SK-N-SH treated with all-trans-retinoic acid at 6 μM for 48 hours (cell line): Measurements from ENCODE around the gene ADM.

Experiments used
- ATAC-seq: fragments of 200-7000 bp; cut with Tn5 transposase; 3 replicates; pipeline ENCODE4 v1.9.1; 2020; ENCODE audit warnings: mild to moderate bottlenecking, moderate library complexity
- ARNTL ChIP-seq: fragments of 450-650 bp; formaldehyde crosslinking; IDR thresholded peaks from 2 replicates; pipeline ENCODE4 v1.5.0; 2020; ENCODE audit warnings: low read depth, mild to moderate bottlenecking, moderate library complexity, borderline replicate concordance
- BACH2 ChIP-seq: fragments of 250-450 bp; sonication (Bioruptor Pico); IDR thresholded peaks from 2 replicates; pipeline ENCODE4 v1.9.0; 2021; ENCODE audit warnings: mild to moderate bottlenecking, borderline replicate concordance
- CSDC2 ChIP-seq: fragments of 250-450 bp; sonication (Bioruptor Pico); IDR thresholded peaks from 2 replicates; pipeline ENCODE4 v1.5.0; 2020; ENCODE audit warnings: mild to moderate bottlenecking, moderate library complexity
- ESRRG ChIP-seq: fragments of 250-450 bp; sonication (Bioruptor Pico); IDR thresholded peaks from 2 replicates; pipeline ENCODE4 v1.6.1; 2021; ENCODE audit warnings: mild to moderate bottlenecking
- GLIS3 ChIP-seq: fragments of 250-450 bp; sonication (Bioruptor Pico); IDR thresholded peaks from 2 replicates; pipeline ENCODE4 v1.5.0; 2020; ENCODE audit warnings: mild to moderate bottlenecking, moderate library complexity
- ISL1 ChIP-seq: fragments of 250-450 bp; sonication (Bioruptor Pico); IDR thresholded peaks from 2 replicates; pipeline ENCODE4 v2.1.2; 2022; ENCODE audit warnings: mild to moderate bottlenecking, moderate library complexity
- PATZ1 ChIP-seq: fragments of 250-450 bp; sonication (Bioruptor Pico); IDR thresholded peaks from 2 replicates; pipeline ENCODE4 v1.8.0; 2020; ENCODE audit warnings: mild to moderate bottlenecking, moderate library complexity, borderline replicate concordance
- POU6F1 ChIP-seq: fragments of 250-450 bp; sonication (Bioruptor Pico); IDR thresholded peaks from 2 replicates; pipeline ENCODE4 v1.8.0; 2021; ENCODE audit warnings: low read depth, mild to moderate bottlenecking, moderate library complexity, borderline replicate concordance
- PPARA ChIP-seq: fragments of 250-450 bp; sonication (Bioruptor Pico); IDR thresholded peaks from 2 replicates; pipeline ENCODE4 v1.5.0; 2020; ENCODE audit warnings: mild to moderate bottlenecking, borderline replicate concordance
- RARB ChIP-seq: fragments of 250-450 bp; sonication (Bioruptor Pico); IDR thresholded peaks from 2 replicates; pipeline ENCODE4 v1.8.0; 2021; ENCODE audit warnings: mild to moderate bottlenecking, moderate library complexity
- SNAI2 ChIP-seq: fragments of 250-450 bp; sonication (Bioruptor Pico); IDR thresholded peaks from 2 replicates; pipeline ENCODE4 v1.5.0; 2020; ENCODE audit warnings: mild to moderate bottlenecking, moderate library complexity
- TCF4 ChIP-seq: fragments of 250-450 bp; sonication (Bioruptor Pico); IDR thresholded peaks from 2 replicates; pipeline ENCODE4 v1.8.0; 2021; ENCODE audit warnings: mild to moderate bottlenecking, moderate library complexity, borderline replicate concordance
- TOX ChIP-seq: fragments of 250-450 bp; sonication (Bioruptor Pico); IDR thresholded peaks from 2 replicates; pipeline ENCODE4 v1.8.0; 2021; ENCODE audit warnings: mild to moderate bottlenecking, moderate library complexity, borderline replicate concordance
- TSHZ2 ChIP-seq: fragments of 250-450 bp; sonication (Bioruptor Pico); IDR thresholded peaks from 2 replicates; pipeline ENCODE4 v1.5.0; 2020; ENCODE audit warnings: mild to moderate bottlenecking, moderate library complexity
- ZC3H10 ChIP-seq: fragments of 250-450 bp; sonication (Bioruptor Pico); IDR thresholded peaks from 2 replicates; pipeline ENCODE4 v1.5.1; 2021; ENCODE audit warnings: mild to moderate bottlenecking, moderate library complexity
- ZFP3 ChIP-seq: fragments of 250-450 bp; sonication (Bioruptor Pico); IDR thresholded peaks from 2 replicates; pipeline ENCODE4 v1.5.0; 2020; ENCODE audit warnings: mild to moderate bottlenecking, moderate library complexity
- ZFP30 ChIP-seq: fragments of 450-650 bp; formaldehyde crosslinking; IDR thresholded peaks from 2 replicates; pipeline ENCODE4 v1.5.0; 2022; ENCODE audit warnings: mild to moderate bottlenecking, moderate library complexity
- ZNF565 ChIP-seq: fragments of 450-650 bp; formaldehyde crosslinking; conservative IDR thresholded peaks from 2 replicates; pipeline ENCODE4 v1.5.0; 2020; ENCODE audit warnings: low read depth, mild to moderate bottlenecking, moderate library complexity
- ZNF70 ChIP-seq: fragments of 450-650 bp; formaldehyde crosslinking; IDR thresholded peaks from 2 replicates; pipeline ENCODE4 v1.5.0; 2020; ENCODE audit warnings: mild to moderate bottlenecking, moderate library complexity

The ADM gene

GRCh38 chr11:10304495-10305261, at the start of gene ADM:
Gene ADM (plus strand): TSS chr11:10305073. CDS start chr11:10305701, 628 bp downstream.
- ATAC-seq: peak; percentile 66

GRCh38 chr11:10255388-10256125, 49.3 kb upstream of the ADM start:
- TF ChIP-seq POU6F1 (CRISPR knock-in tag): no peak
- TF ChIP-seq ESRRG (CRISPR knock-in tag): no peak
- TF ChIP-seq RARB (CRISPR knock-in tag): no peak
- TF ChIP-seq SNAI2: no peak
- no peak for TF ChIP-seq CSDC2
- no peak for TF ChIP-seq BACH2 (CRISPR knock-in tag)
- no peak for ATAC-seq

More at GRCh38 chr11:10304495-10305261, at the start of gene ADM:
- peak; percentile 77; the same call in 1 of the 2 replicates for TF ChIP-seq GLIS3 (CRISPR knock-in tag)
- TF ChIP-seq PPARA (CRISPR knock-in tag): no peak
- TF ChIP-seq ZFP30: no peak
- no peak for TF ChIP-seq POU6F1 (CRISPR knock-in tag)
- no peak for TF ChIP-seq SNAI2
- 0 out of 2 replicates have a peak, but pooled peaks have one; percentile 12 for TF ChIP-seq ZNF70
- TF ChIP-seq ZC3H10 (CRISPR knock-in tag): no peak
- no peak for TF ChIP-seq BACH2 (CRISPR knock-in tag)
- no peak for TF ChIP-seq ZNF565 (CRISPR knock-in tag)
- TF ChIP-seq RARB (CRISPR knock-in tag): 0 out of 2 replicates have a peak, but pooled peaks have one; percentile 60
- peak; percentile 26; the same call in 1 of the 2 replicates for TF ChIP-seq TSHZ2 (CRISPR knock-in tag)
- TF ChIP-seq ISL1 (CRISPR knock-in tag): no peak
- no peak for TF ChIP-seq ESRRG (CRISPR knock-in tag)
- TF ChIP-seq ZFP3 (CRISPR knock-in tag): peak; percentile 64; the same call in 1 of the 2 replicates
- no peak for TF ChIP-seq TCF4
- TF ChIP-seq CSDC2: 0 out of 2 replicates have a peak, but pooled peaks have one; percentile 31

GRCh38 chr11:10257478-10257877, 47.4 kb upstream of the ADM start:
- no peak for ATAC-seq
- TF ChIP-seq POU6F1 (CRISPR knock-in tag) (no peak), TOX (CRISPR knock-in tag) (no peak), RARB (CRISPR knock-in tag) (no peak), PPARA (CRISPR knock-in tag) (no peak), SNAI2 (no peak), ARNTL (no peak), PATZ1 (CRISPR knock-in tag) (no peak), ZNF70 (no peak), CSDC2 (no peak)
- TF ChIP-seq, all 23 proteins: peak for 0
